Dendritic cell treated with granulocyte-macrophage colony-stimulating factor and Interleukin-4, amounts not matched to agents 40 ng/mL and 50 ng/mL, for 4 days (primary cell): ENCODE measurements around the gene ERBB4.
"Not testable (repeated sequence)": the region's sequence is repeated elsewhere in the genome, so short reads cannot be mapped to it uniquely, and the experiment has no call there.

Experiments used
- H3K27ac Mint-ChIP-seq: one replicate; pipeline ENCODE4 v1.8.0; 2022; ENCODE audit warnings: mild to moderate bottlenecking, mixed read lengths
- H3K27me3 Mint-ChIP-seq: one replicate; pipeline ENCODE4 v1.8.0; 2022; ENCODE audit warnings: mild to moderate bottlenecking, mixed read lengths
- H3K36me3 Mint-ChIP-seq: one replicate; pipeline ENCODE4 v1.8.0; 2022; ENCODE audit warnings: low read depth, mixed read lengths
- H3K4me1 Mint-ChIP-seq: one replicate; pipeline ENCODE4 v1.8.0; 2022; ENCODE audit warnings: low read depth, mixed read lengths
- H3K4me3 Mint-ChIP-seq: one replicate; pipeline ENCODE4 v1.8.0; 2022; ENCODE audit warnings: mild to moderate bottlenecking, moderate library complexity, mixed read lengths
- H3K9me3 Mint-ChIP-seq: one replicate; pipeline ENCODE4 v1.8.0; 2022; ENCODE audit warnings: mixed read lengths
- intact Hi-C: fragments of 100-400 bp; cut with micrococcal nuclease; formaldehyde crosslinking; loops from one replicate; pipeline ENCODE4 v1.15.0; 2022

ERBB4 gene

DNA sequence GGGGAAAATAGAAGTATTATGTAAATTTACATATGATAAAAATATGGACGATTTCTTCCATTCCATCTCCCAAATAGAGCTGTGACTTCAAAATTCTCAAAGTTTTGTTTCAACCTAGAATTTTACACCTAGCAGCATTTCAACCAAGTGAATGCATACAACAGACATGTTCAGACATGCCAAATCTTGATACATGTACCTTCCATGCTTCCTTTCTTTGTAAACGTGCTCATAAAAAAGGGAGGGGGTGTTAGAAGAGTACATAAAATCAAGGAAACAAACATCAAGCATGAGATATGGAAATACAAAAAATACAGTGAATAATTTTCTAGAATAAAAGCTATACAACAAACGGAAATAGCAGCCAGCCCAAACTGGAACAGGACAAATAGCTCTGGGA, 974.2 kb downstream of the ERBB4 start:
- Mint-ChIP-seq H3K9me3 (peaks cover 8% of the 10 kb centered on the region), H3K4me1 (no peaks in the 10 kb centered on the region), H3K4me3 (no peak overlapping the region), H3K27me3 (no peaks in the 10 kb centered on the region), H3K36me3 (no peaks in the 10 kb centered on the region), H3K27ac (no peak overlapping the region)
- intact Hi-C loops = no loop called here

- H3K27me3 Mint-ChIP-seq = no peaks in the 10 kb centered on the region
- intact Hi-C loops = no loop called here
- H3K27ac Mint-ChIP-seq = no peak overlapping the region
- no peaks in the 10 kb centered on the region for H3K9me3 Mint-ChIP-seq
- H3K4me3 Mint-ChIP-seq = no peak overlapping the region
- H3K4me1 Mint-ChIP-seq = no peaks in the 10 kb centered on the region
- no peaks in the 10 kb centered on the region for H3K36me3 Mint-ChIP-seq
Measured at GRCh38 chr2:211545582-211545981, 993.0 kb downstream of the ERBB4 start.

DNA sequence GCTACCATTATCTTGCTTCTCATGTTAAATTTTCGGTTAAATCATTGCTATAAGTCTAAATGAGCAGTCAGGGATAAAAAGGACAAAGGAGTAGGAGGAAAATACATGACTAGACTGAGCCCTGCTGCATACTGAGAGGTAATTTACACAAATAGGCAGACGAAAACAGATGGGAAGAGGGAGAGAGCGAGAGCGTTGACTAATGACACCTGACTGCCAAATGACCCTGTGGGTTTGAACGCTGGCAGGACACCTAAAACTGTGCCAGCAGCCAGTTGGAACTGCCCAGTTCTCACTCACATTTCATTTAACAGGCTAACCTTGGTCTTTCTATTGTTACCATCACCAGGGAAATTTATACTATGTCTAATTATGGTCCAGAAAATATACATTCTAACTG, 1004.0 kb downstream of the ERBB4 start:
- intact Hi-C loops = no loop called here
- no peak overlapping the region for H3K27ac Mint-ChIP-seq
- no peaks in the 10 kb centered on the region for H3K27me3 Mint-ChIP-seq
- H3K9me3 Mint-ChIP-seq = no peaks in the 10 kb centered on the region
- H3K36me3 Mint-ChIP-seq = no peaks in the 10 kb centered on the region
- no peaks in the 10 kb centered on the region for H3K4me1 Mint-ChIP-seq
- H3K4me3 Mint-ChIP-seq = no peak overlapping the region

DNA sequence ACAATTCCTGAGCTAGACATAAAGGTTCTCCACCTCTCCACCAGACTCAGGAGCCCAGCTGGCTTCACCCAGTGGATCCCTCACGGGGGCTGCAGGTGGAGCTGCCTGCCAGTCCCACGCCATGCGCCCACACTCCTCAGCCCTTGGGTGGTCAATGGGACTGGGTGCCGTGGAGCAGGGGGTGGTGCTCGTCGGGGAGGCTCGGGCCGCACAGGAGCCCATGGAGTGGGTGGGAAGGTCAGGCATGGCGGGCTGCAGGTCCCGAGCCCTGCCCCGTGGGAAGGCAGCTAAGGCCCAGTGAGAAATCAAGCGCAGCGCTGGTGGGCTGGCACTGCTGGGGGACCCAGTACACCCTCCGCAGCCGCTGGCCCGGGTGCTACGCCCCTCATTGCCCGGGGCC, 1014.4 kb downstream of the ERBB4 start:
- H3K4me1 Mint-ChIP-seq, intact Hi-C loops, H3K27ac Mint-ChIP-seq, H3K36me3 Mint-ChIP-seq, H3K4me3 Mint-ChIP-seq, H3K27me3 Mint-ChIP-seq: not testable (repeated sequence)
- peaks cover 50% of the 10 kb centered on the region for H3K9me3 Mint-ChIP-seq

GRCh38 chr2:211516537-211516936, 1022.1 kb downstream of the ERBB4 start:
- Mint-ChIP-seq H3K9me3 (peaks cover 2% of the 10 kb centered on the region), H3K4me1 (no peaks in the 10 kb centered on the region), H3K4me3 (no peak overlapping the region), H3K36me3 (no peaks in the 10 kb centered on the region), H3K27ac (no peak overlapping the region), H3K27me3 (no peaks in the 10 kb centered on the region)
- intact Hi-C loops = no loop called here

- Mint-ChIP-seq H3K27ac (no peak overlapping the region), H3K27me3 (no peaks in the 10 kb centered on the region), H3K36me3 (no peaks in the 10 kb centered on the region), H3K4me1 (no peaks in the 10 kb centered on the region), H3K9me3 (no peaks in the 10 kb centered on the region), H3K4me3 (no peak overlapping the region)
- intact Hi-C loops = no loop called here
Measured at GRCh38 chr2:211514049-211514448, 1024.6 kb downstream of the ERBB4 start.

DNA sequence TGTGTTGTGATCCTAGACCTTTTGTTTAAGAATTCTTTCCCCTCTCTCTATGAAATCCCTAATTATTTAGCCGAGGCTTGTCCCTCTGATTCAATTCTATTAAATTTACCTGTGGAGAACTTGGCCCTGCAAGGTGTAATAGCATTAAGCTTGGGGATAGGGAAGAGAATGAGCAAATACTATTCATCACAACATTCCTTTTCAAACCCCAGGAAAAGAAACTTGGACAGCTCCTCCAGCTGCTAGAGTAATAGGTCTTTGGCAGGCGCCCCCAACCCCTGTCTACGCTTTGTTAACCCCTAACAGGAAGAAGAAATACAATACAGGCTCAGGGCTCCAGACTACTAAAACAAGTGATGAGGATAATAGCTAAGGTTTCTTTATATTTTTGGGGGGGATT, 1025.2 kb downstream of the ERBB4 start:
- no peaks in the 10 kb centered on the region for H3K36me3 Mint-ChIP-seq
- no peak overlapping the region for H3K4me3 Mint-ChIP-seq
- H3K9me3 Mint-ChIP-seq = no peaks in the 10 kb centered on the region
- H3K27ac Mint-ChIP-seq = no peak overlapping the region
- intact Hi-C loops = no loop called here
- no peaks in the 10 kb centered on the region for H3K4me1 Mint-ChIP-seq
- no peaks in the 10 kb centered on the region for H3K27me3 Mint-ChIP-seq

DNA sequence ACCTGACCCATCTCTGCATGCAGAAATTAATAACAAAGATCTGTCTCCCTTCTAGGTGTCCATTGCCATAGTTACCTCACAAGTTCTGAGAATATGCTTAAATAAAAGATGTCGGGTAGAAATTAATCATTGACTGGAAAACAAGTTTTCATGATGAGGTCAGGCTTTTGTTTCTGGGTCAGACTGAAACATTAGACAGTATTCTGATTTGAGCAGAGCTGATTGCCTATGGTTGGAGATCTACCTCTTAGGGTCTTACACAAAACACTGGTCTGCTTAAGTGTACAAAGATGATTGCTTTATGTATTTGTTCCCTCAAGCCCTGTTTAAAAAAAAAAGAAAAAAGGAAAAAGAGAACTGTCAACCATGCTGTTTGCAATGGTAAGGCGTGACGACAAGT, 1025.8 kb downstream of the ERBB4 start:
- H3K4me3 Mint-ChIP-seq = no peak overlapping the region

DNA sequence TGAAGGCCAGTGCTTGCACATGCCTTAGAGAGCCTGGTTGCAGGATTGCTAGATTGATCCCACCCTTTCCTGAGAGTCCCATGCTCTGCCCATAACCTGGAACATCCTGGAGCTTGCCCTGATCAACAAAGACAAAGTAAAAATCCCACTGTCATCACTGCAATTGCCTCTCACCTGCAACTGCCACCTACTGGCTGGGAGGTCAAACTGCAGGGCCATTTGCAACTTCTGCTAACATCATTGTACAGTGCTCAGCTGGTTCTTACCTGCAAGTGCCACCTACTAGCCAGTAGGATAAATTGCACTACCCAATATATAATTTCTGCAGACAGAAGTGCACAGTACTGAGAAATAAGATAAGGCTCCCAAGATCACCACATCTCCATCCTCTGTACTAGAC, 1034.7 kb downstream of the ERBB4 start:
- Mint-ChIP-seq H3K4me1 (no peaks in the 10 kb centered on the region), H3K4me3 (no peak overlapping the region), H3K27me3 (no peaks in the 10 kb centered on the region), H3K27ac (no peak overlapping the region), H3K9me3 (peaks cover 15% of the 10 kb centered on the region), H3K36me3 (no peaks in the 10 kb centered on the region)
- intact Hi-C loops = no loop called here

More for the DNA sequence above, 1025.8 kb downstream of the ERBB4 start:
- Mint-ChIP-seq H3K36me3 (no peaks in the 10 kb centered on the region), H3K27ac (no peak overlapping the region), H3K4me1 (no peaks in the 10 kb centered on the region), H3K9me3 (no peaks in the 10 kb centered on the region), H3K27me3 (no peaks in the 10 kb centered on the region)
- intact Hi-C loops = no loop called here

DNA sequence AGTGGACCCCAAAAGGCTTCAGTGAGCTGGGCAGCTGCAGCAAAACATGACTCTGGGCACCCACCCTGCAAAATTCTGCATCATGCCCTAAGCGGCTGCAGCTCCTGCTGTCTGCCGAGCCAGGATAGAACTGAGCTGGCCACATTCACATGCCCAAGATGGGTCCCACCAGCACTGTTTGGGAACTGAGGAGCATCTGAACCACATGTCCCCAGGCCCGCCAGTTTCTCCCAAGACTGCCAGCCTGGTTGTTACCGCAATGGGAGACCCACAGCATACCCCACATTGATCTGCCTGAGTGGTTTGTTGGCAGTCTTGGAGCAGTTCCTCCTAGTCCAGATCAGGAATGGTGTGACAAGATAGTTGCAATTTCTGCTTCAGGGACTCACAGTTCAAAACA, 1035.4 kb downstream of the ERBB4 start:
- Mint-ChIP-seq H3K27me3 (no peaks in the 10 kb centered on the region), H3K4me1 (no peaks in the 10 kb centered on the region), H3K4me3 (no peak overlapping the region), H3K9me3 (peaks cover 15% of the 10 kb centered on the region), H3K36me3 (no peaks in the 10 kb centered on the region), H3K27ac (no peak overlapping the region)
- intact Hi-C loops = no loop called here

DNA sequence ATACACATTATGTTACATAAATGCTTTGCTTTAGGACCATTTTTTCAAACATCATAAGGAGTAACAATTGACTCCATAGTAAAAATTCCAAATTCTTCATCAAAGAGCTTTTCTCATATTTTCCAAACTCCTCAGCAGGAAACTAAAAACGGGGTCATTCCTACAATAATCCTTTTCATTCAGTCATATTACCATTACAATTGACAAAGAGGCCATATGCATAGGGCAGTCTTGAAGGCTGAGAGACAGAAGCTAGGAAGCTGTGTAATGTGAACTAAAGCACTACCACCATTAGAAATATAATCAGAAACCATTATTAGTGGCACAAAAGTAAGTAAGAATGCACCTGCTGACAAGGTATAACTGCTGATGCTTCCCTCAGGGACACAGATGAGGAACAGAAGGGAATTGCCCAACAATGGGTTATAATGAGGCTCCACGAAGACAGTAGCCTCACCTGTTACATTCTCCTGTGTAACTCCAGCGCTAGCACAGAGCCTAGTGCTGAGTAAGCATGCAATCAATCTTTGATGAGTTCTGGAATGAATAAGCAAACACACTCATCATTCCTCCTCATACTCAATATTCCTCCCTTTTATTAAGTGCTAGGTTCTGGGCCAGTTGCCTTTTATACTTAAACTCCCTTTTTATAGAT, 1039.9 kb downstream of the ERBB4 start:
- Mint-ChIP-seq H3K36me3 (no peaks in the 10 kb centered on the region), H3K27me3 (no peaks in the 10 kb centered on the region), H3K4me3 (no peak overlapping the region)

GRCh38 chr2:211495339-211495738, 1043.3 kb downstream of the ERBB4 start:
- H3K4me3 Mint-ChIP-seq = no peak overlapping the region
- H3K4me1 Mint-ChIP-seq = no peaks in the 10 kb centered on the region
- no peaks in the 10 kb centered on the region for H3K36me3 Mint-ChIP-seq
- H3K9me3 Mint-ChIP-seq = no peaks in the 10 kb centered on the region
- no peaks in the 10 kb centered on the region for H3K27me3 Mint-ChIP-seq
- intact Hi-C loops = no loop called here
- no peak overlapping the region for H3K27ac Mint-ChIP-seq

More for the DNA sequence above, 1039.9 kb downstream of the ERBB4 start:
- H3K4me1 Mint-ChIP-seq = no peaks in the 10 kb centered on the region
- peaks cover 4% of the 10 kb centered on the region for H3K9me3 Mint-ChIP-seq
- intact Hi-C loops = no loop called here
- no peak overlapping the region for H3K27ac Mint-ChIP-seq

GRCh38 chr2:211494536-211494935, 1044.1 kb downstream of the ERBB4 start:
- Mint-ChIP-seq H3K9me3 (no peaks in the 10 kb centered on the region), H3K27ac (no peak overlapping the region), H3K4me1 (no peaks in the 10 kb centered on the region), H3K27me3 (no peaks in the 10 kb centered on the region), H3K36me3 (no peaks in the 10 kb centered on the region), H3K4me3 (no peak overlapping the region)
- intact Hi-C loops = no loop called here

- no peaks in the 10 kb centered on the region for H3K9me3 Mint-ChIP-seq
- intact Hi-C loops = no loop called here
- no peaks in the 10 kb centered on the region for H3K27me3 Mint-ChIP-seq
- H3K4me3 Mint-ChIP-seq = no peak overlapping the region
- no peaks in the 10 kb centered on the region for H3K36me3 Mint-ChIP-seq
- H3K4me1 Mint-ChIP-seq = no peaks in the 10 kb centered on the region
- H3K27ac Mint-ChIP-seq = no peak overlapping the region
Measured at GRCh38 chr2:211494085-211494484, 1044.5 kb downstream of the ERBB4 start.

GRCh38 chr2:211487733-211488132, 1050.9 kb downstream of the ERBB4 start:
- Mint-ChIP-seq H3K27me3 (no peaks in the 10 kb centered on the region), H3K4me3 (no peak overlapping the region), H3K4me1 (no peaks in the 10 kb centered on the region), H3K9me3 (no peaks in the 10 kb centered on the region), H3K27ac (no peak overlapping the region), H3K36me3 (no peaks in the 10 kb centered on the region)
- intact Hi-C loops = no loop called here
